Measurements from ENCODE around the gene GABPB1.
"Not testable (repeated sequence)": the region's sequence is repeated elsewhere in the genome, so short reads cannot be mapped to it uniquely, and the experiment has no call there.

Gene GABPB1

GRCh38 chr15:50354838-50355618 lies at the start of gene GABPB1:
TSS of gene GABPB1 (minus strand) at chr15:50355198. CDS start at chr15:50309798, 45,400 bp downstream.
- DNase-seq, result peak; percentile 87

GRCh38 chr15:50391561-50391960 lies 36.6 kb upstream of the GABPB1 start:
- not testable (repeated sequence) for DNase-seq

- DNase-seq, result no peak
Measured at GRCh38 chr15:50390554-50391264, 35.7 kb upstream of the GABPB1 start.

GRCh38 chr15:50382408-50382807 lies 27.4 kb upstream of the GABPB1 start:
- DNase-seq, result not testable (repeated sequence)

- DNase-seq, result no peak
Measured at GRCh38 chr15:50381438-50381837, 26.4 kb upstream of the GABPB1 start.

DNA sequence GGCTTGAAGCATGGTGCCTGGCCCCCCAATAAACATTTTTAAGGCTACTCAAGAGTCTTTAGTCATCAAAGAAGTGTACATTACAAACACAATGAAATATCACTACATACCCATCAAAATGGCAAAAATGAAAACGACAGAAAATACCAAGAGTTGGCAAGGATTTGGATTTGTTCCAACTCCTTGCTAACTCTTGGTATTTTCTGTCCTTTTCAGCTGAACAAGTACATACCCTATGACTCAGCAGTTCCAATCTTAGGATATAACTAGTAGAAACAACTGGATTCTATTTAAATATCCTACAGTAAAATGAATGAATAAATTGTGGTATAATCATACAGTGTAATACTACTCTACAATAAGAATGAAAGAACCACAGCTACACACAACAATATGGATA lies 25.1 kb upstream of the GABPB1 start:
- no peak for DNase-seq

GRCh38 chr15:50379413-50379812 lies 24.4 kb upstream of the GABPB1 start:
- not testable (repeated sequence) for DNase-seq

- no peak for DNase-seq
Measured at GRCh38 chr15:50378776-50379175, 23.8 kb upstream of the GABPB1 start.

- no peak for DNase-seq
Measured at GRCh38 chr15:50377867-50378751, 23.1 kb upstream of the GABPB1 start.

DNA sequence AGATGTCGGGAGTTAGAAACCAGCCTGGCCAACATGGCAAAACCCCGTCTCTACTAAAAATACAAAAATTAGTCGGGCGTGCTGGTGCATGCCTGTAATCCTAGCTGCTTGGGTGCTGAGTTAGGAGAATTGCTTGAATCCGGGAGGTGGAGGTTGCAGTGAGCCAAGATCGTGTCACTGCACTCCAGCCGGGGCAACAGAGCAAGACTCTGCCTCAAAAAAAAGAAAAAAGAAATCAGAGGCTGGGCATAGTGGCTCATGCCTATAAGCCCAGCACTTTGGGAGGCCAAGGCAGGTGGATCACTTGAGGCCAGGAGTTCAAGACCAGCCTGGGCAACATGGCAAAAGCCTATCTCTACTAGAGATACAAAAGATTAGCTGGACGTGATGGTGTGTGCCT lies 14.6 kb upstream of the GABPB1 start:
- DNase-seq, result not testable (repeated sequence)

DNA sequence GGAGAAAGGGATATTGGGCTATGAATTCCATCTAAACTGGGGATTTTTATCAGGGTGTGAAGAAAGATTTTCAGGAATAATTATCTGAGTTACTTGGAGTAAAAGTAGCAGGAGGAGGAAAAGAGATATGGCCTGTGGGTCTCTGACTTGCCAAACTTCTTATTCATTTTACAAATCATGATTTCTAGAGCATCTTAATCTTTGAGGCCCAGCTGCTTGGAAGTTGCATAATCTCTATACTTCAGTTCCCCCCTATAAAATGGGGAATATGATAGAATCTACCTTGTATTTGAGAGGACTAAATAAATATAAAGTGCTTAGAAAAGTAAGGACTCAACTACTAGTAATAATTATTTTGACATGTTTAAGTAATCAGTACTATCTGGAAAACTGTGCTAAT lies 11.0 kb upstream of the GABPB1 start:
- DNase-seq, result no peak

DNA sequence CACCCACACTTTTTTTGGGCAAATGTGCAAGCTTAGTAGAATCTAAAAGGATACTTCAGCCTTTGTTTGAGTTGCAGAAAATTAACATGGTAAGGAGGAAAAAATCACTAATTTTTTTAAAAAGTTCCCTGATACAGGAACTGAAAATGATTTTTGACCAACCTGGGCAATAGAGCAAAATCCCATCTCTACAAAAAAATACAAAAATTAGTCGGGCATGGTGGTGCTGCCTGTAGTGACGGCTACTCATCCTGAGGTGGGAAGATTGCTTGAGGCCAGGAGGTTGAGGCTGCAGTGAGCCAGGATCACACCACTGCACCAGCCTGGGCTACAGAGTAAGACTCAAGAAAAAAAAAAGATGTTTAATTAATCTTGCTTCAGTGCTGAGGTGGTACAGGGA lies 10.6 kb upstream of the GABPB1 start:
- DNase-seq, result no peak

- no peak for DNase-seq
Measured at GRCh38 chr15:50363612-50364011, 8.6 kb upstream of the GABPB1 start.

GRCh38 chr15:50361756-50362155 lies 6.8 kb upstream of the GABPB1 start:
- DNase-seq, result no peak

DNA sequence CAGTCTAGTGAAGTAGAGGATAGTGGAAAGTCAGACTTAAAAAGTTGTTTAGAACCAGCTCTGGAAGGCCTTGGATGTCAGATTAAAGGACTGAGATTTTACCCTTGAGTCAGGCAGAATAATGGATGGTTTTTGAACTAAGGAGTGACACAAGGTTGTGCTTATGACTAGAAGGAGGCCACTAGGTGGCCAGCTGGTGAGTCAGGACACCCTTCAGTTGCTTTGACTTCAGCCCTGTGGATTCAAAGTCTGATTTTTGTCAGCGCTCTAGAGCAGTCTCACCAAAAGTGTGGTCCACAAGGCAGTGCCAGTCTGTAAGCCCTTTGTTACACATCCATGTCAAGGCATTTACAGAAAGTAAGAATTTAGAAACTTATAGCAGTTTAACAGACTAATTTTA lies 3.8 kb upstream of the GABPB1 start:
- peak; percentile 28 for DNase-seq

DNA sequence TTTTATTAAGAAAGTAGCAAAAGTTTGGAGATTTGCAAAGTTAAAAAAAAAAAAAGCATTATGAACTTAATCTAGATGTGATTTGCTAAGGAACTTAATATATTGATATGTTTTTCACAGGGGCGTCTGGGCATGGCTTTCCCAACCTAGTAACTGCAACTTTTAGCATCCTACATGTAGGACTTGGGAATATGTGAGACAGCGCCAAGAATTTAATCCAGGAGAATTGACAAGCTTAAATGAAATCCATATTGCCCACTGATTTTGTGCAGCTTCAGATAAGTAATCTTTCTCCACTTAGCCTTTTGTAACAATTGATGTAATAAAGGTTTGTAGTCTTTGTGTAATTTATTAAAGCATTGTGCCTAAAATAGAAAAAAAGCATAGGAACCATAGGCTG lies 982 bp upstream of the GABPB1 start:
- DNase-seq, result no peak

DNA sequence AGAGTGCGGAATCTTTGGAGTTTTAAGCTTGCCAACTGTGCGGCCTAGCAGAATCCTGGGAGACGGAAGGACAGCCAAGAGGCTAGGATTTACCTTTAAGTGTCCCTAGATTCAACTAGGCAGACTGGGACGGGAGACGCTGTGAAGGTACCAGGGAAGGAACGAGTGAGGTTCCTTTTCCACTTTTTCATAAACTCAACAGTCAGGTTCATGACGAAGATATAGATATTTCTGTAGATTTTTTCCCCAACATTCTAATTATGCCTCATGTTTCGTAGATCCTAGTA lies 564 bp upstream of the GABPB1 start:
- DNase-seq, result no peak

GRCh38 chr15:50353975-50354837 lies 792 bp downstream of the GABPB1 start:
- peak; percentile 57 for DNase-seq

DNA sequence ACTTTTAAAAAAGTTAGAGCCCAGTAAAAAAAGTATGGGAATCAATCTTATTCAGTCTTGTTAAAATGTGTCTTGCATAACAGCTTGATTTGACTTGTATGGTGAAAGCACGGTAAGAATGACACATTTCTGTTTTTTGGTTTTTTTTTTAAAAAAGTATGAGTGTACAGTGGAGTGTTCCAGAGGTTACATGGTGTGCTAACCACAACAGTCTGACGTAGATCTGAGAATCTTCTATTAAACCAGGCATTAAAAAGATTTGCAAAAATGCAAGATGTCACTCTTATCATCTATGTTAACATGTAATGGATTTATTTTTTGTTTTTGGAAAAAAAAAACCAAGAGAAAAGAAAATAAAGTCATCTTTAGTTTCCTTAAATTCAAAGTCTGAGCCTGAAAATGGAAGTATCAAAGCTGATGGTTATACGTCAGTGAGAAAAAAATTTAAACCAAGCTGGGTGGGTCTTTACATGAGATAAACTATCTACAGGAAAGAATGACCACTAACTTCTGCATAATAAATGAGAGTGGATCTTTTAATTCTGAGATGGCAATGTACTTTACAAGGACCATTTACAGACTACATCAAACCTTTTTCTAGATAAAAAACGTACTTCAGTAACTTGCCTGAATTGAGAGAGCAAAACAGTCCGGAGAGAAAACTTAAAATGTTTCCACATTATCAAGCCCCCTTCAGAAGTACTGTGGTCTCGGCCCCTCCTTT lies 1.6 kb downstream of the GABPB1 start:
- DNase-seq, result peak; percentile 15

GRCh38 chr15:50350621-50351020 lies 4.4 kb downstream of the GABPB1 start:
- DNase-seq, result no peak

DNA sequence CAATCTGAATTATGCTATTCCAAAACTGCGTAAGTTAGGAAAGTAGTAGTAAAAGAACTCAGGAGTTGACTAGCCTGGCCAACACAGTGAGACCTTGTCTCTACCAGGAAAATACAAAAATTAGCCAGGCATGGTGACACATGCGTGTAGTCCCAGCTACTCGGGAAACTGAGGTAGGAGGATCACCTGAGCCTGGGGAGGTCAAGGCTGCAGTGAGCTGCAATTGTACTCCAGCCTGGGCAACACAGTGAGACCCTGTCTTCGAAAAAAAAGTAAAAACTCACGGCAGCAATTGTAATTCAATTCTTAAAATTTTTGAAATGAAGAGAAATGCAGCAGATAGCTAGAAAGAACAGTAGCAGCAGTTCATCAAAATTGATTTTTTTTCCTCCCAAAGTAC lies 9.7 kb downstream of the GABPB1 start:
- no peak for DNase-seq

GRCh38 chr15:50344006-50344464 lies 11.0 kb downstream of the GABPB1 start:
- no peak for DNase-seq

All from CD4-positive, alpha-beta T cell treated with Interleukin-6 for 4 hours (primary cell).